ENCODE data around the gene SELL. TPM values are rescaled to one million over a fixed set of nuclear protein-coding genes. Genes with fewer than 3 reads are reported as not detected.

The SELL gene
- total RNA-seq (2021) (not detected in 2 replicates), Bru-seq, nascent RNA (percentile 4 among the genes with signal in this experiment), BruChase-seq, experiment 1, labeled RNA remaining after a 2-hour chase (percentile 4 among the genes with signal in this experiment), BruChase-seq, experiment 2, labeled RNA remaining after a 6-hour chase (percentile 4 among the genes with signal in this experiment)
- long read RNA-seq, result 0 reads

DNA sequence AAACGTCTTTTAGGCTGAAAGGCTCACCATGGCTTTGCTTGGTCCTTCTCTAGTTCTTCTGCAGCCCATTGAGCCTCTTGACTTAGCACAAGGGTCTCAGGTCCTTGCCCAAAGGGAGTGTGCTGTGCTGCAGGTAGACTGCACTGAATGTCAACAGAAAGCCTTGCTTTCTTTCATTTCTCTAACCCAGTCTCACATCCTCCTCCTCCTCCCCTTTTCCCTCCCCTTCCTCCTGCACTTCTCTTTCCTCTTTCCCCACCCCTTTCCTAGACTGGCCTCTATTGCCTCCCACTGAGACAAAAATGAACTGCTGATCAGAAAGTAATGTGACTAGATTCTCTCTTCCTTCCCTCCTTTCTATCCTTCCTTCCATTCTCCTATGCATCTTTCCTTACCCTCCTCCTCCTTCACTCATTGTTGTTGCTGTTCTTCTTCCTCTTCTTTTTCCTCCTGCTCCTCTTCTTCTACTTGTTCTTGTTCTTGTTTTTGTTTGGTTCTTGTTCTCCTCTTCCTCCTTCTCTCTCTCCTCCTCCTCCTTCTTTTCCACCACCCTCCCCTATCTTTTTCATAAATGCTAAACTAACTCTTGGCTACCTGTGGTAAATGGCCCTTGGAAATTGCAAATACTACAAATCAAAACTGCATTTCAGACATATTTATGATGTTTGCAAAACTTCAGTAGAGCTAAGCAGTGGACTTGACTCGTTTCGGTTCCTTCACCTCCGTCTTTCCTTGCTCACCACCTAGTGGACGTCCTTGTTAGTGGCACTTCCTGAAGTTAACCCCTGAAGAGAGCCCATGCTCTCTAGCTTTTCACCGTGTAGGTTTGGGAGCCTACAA is at the start of gene SELL:
Gene SELL, minus strand, starts transcription at position 152 of the 840 bp plus-strand sequence. Its CDS starts 122 bp downstream, at position 30.
- Histone ChIP-seq H3K27me3 (replicated peaks; ENCODE audit: insufficient read depth, low read depth, low read length, poor library complexity) (peaks cover 23% of the 10 kb centered on the region), H3K27ac (ENCODE audit: low read depth, low read length, poor library complexity, severe bottlenecking) (no peak within 1 kb of the TSS), H3K4me3 (ENCODE audit: low read depth, low read length, poor library complexity, severe bottlenecking) (peak within 1 kb of the TSS; percentile 24), H3K36me3 (ENCODE audit: insufficient read depth, low read length, poor library complexity, severe bottlenecking) (no peaks in the 10 kb centered on the region), H3K4me1 (ENCODE audit: insufficient read depth, low read length, poor library complexity, severe bottlenecking) (no peaks in the 10 kb centered on the region), H3K9me3 (ENCODE audit: low read depth, low read length, poor library complexity, severe bottlenecking) (no peaks in the 10 kb centered on the region)
- DNase-seq (ENCODE audit: low spot score), result peak; percentile 79
- CTCF ChIA-PET, result interaction anchor here (0.5 to 1.3 kb wide), 6 partner anchors 11 to 892 kb away, joined by 3 to 9 read pairs (median 4); partner anchors contain the start of gene F5
- BruUV-seq (replicated peaks), result no TSS peak
- intact Hi-C loops (cut with micrococcal nuclease; ENCODE audit: unreplicated experiment), result loop anchor here (2.0 kb wide), 2 partner anchors 111 to 161 kb away; no protein-coding TSS in a partner anchor
- TF ChIP-seq, protein P1, sequence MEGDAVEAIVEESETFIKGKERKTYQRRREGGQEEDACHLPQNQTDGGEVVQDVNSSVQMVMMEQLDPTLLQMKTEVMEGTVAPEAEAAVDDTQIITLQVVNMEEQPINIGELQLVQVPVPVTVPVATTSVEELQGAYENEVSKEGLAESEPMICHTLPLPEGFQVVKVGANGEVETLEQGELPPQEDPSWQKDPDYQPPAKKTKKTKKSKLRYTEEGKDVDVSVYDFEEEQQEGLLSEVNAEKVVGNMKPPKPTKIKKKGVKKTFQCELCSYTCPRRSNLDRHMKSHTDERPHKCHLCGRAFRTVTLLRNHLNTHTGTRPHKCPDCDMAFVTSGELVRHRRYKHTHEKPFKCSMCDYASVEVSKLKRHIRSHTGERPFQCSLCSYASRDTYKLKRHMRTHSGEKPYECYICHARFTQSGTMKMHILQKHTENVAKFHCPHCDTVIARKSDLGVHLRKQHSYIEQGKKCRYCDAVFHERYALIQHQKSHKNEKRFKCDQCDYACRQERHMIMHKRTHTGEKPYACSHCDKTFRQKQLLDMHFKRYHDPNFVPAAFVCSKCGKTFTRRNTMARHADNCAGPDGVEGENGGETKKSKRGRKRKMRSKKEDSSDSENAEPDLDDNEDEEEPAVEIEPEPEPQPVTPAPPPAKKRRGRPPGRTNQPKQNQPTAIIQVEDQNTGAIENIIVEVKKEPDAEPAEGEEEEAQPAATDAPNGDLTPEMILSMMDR (conservative IDR thresholded peaks at IDR 0.05; ENCODE audit: low read depth, low read length), result peak; percentile 83
- no peak for TF ChIP-seq EZH2 (IDR thresholded peaks at IDR 0.05; ENCODE audit: borderline replicate concordance, low read depth, low read length, poor library complexity, severe bottlenecking)
- POLR2A ChIA-PET (ENCODE audit: low non-redundant PET), result no interaction called here

DNA sequence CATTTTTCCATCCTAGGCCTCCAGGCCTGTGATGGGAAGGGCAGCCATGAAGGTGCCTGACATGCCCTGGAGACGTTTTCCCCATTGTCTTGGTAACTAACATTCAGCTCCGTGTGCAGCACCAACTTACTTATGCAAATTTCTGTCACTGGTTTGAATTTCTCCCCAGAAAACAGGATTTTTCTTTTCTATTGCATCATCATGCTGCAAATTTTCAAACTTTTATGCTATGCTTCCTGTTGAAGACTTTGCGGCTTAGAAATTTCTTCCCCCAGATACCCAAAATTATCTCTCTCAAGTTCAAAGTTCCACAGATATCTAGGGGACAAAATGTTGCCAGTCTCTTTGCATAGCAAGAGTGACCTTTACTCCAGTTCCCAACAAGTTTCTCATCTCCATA is 47.6 kb upstream of the SELL start:
- DNase-seq (ENCODE audit: low spot score), result no peak

DNA sequence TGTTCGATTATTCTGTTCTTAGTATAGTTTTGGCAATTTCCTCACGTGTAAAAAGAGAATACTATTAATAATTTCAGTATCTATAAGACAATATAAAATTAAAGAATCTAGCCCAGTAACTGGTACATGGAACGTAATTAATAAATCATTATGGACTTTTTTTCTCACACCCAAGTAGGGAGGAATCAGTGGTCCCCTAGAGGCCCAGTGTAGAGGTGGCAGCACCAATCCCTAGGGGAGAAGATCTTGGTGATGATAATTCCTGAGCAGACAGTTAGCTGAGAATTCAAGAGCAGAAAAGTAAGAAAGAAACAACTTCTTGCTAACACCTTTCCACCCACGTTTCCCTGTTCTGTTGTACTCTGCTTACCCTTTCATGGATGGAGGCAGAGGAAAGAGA is 42.1 kb upstream of the SELL start:
- no peak overlapping the region for H3K27ac ChIP-seq (ENCODE audit: low read depth, low read length, poor library complexity, severe bottlenecking)
- H3K9me3 ChIP-seq (ENCODE audit: low read depth, low read length, poor library complexity, severe bottlenecking), result no peaks in the 10 kb centered on the region
- no peak overlapping the region for H3K4me3 ChIP-seq (ENCODE audit: low read depth, low read length, poor library complexity, severe bottlenecking)
- no peaks in the 10 kb centered on the region for H3K27me3 ChIP-seq (replicated peaks; ENCODE audit: insufficient read depth, low read depth, low read length, poor library complexity)
- CTCF ChIA-PET, result no interaction called here
- POLR2A ChIA-PET (ENCODE audit: low non-redundant PET), result no interaction called here
- no peaks in the 10 kb centered on the region for H3K36me3 ChIP-seq (ENCODE audit: insufficient read depth, low read length, poor library complexity, severe bottlenecking)
- intact Hi-C loops (cut with micrococcal nuclease; ENCODE audit: unreplicated experiment), result no loop called here
- TF ChIP-seq, protein P1 (conservative IDR thresholded peaks at IDR 0.05; ENCODE audit: low read depth, low read length), result peak; percentile 18; the same call in 1 of the 2 replicates
- no peak for TF ChIP-seq EZH2 (IDR thresholded peaks at IDR 0.05; ENCODE audit: borderline replicate concordance, low read depth, low read length, poor library complexity, severe bottlenecking)
- peak; percentile 12 for DNase-seq (ENCODE audit: low spot score)
- H3K4me1 ChIP-seq (ENCODE audit: insufficient read depth, low read length, poor library complexity, severe bottlenecking), result no peaks in the 10 kb centered on the region
- BruUV-seq (replicated peaks), result no TSS peak

More for the DNA sequence above, 47.6 kb upstream of the SELL start:
- Histone ChIP-seq H3K4me3 (ENCODE audit: low read depth, low read length, poor library complexity, severe bottlenecking) (no peak overlapping the region), H3K9me3 (ENCODE audit: low read depth, low read length, poor library complexity, severe bottlenecking) (no peaks in the 10 kb centered on the region), H3K36me3 (ENCODE audit: insufficient read depth, low read length, poor library complexity, severe bottlenecking) (no peaks in the 10 kb centered on the region), H3K27me3 (replicated peaks; ENCODE audit: insufficient read depth, low read depth, low read length, poor library complexity) (no peaks in the 10 kb centered on the region), H3K4me1 (ENCODE audit: insufficient read depth, low read length, poor library complexity, severe bottlenecking) (no peaks in the 10 kb centered on the region), H3K27ac (ENCODE audit: low read depth, low read length, poor library complexity, severe bottlenecking) (no peak overlapping the region)
- intact Hi-C loops (cut with micrococcal nuclease; ENCODE audit: unreplicated experiment), result no loop called here
- TF ChIP-seq, protein P1 (conservative IDR thresholded peaks at IDR 0.05; ENCODE audit: low read depth, low read length), result no peak
- CTCF ChIA-PET, result no interaction called here
- BruUV-seq (replicated peaks), result no TSS peak
- POLR2A ChIA-PET (ENCODE audit: low non-redundant PET), result no interaction called here
